Loucy (cell line): ENCODE data around the gene SYT2.

Source experiments
- H2AFZ ChIP-seq: fragments of 200-600 bp; sonication (generic); 2 replicates; pipeline ENCODE4 v1.6.0; 2016; ENCODE audit warnings: antibody characterized with exemption, mild to moderate bottlenecking, low read length, moderate library complexity
- H3F3A ChIP-seq: fragments of 200-600 bp; 2 replicates; pipeline ENCODE4 v1.6.0; 2016; ENCODE audit warnings: antibody characterized with exemption, low read depth, mild to moderate bottlenecking
- H3K27me3 ChIP-seq: fragments of 200-600 bp; sonication (generic); 2 replicates; pipeline ENCODE4 v1.6.1; 2014; ENCODE audit warnings: low read length, mild to moderate bottlenecking; ENCODE audit not compliant: insufficient read depth, poor library complexity, severe bottlenecking
- H3K36me3 ChIP-seq: fragments of 200-600 bp; sonication (generic); 2 replicates; pipeline ENCODE4 v1.6.1; 2016; ENCODE audit warnings: low read length; ENCODE audit not compliant: insufficient read depth
- H3K4me1 ChIP-seq: fragments of 200-600 bp; sonication (generic); 2 replicates; pipeline ENCODE4 v1.5.1; 2014; ENCODE audit warnings: low read length, mild to moderate bottlenecking; ENCODE audit not compliant: insufficient read depth, poor library complexity, severe bottlenecking
- H3K4me2 ChIP-seq: fragments of 200-600 bp; sonication (generic); 2 replicates; pipeline ENCODE4 v1.6.0; 2014; ENCODE audit warnings: antibody characterized with exemption, low read length, low read depth, mild to moderate bottlenecking; ENCODE audit not compliant: poor library complexity, severe bottlenecking
- H3K4me3 ChIP-seq: fragments of 200-600 bp; sonication (generic); 2 replicates; pipeline ENCODE4 v1.5.1; 2014; ENCODE audit warnings: low read length, mild to moderate bottlenecking, mixed read lengths; ENCODE audit not compliant: poor library complexity, severe bottlenecking
- H3K79me2 ChIP-seq: fragments of 200-600 bp; sonication (generic); 2 replicates; pipeline ENCODE4 v1.6.1; 2014; ENCODE audit warnings: low read length; ENCODE audit not compliant: insufficient read depth
- H3K9ac ChIP-seq: fragments of 200-600 bp; sonication (generic); 2 replicates; pipeline ENCODE4 v1.6.0; 2014; ENCODE audit warnings: mild to moderate bottlenecking, low read depth, low read length, moderate library complexity; ENCODE audit not compliant: poor library complexity, severe bottlenecking
- H3K9me2 ChIP-seq: fragments of 200-600 bp; sonication (generic); replicated peaks from 2 replicates; pipeline ENCODE4 v1.6.1; 2016; ENCODE audit warnings: low read depth, low read length, mixed read lengths
- H3K9me3 ChIP-seq: fragments of 200-600 bp; sonication (generic); 2 replicates; pipeline ENCODE4 v1.6.1; 2014; ENCODE audit warnings: mild to moderate bottlenecking, antibody characterized with exemption, low read length, low read depth; ENCODE audit not compliant: insufficient read depth
- H4K20me1 ChIP-seq: fragments of 200-600 bp; sonication (generic); 2 replicates; pipeline ENCODE4 v1.6.0; 2014; ENCODE audit warnings: antibody characterized with exemption, low read length, mild to moderate bottlenecking; ENCODE audit not compliant: insufficient read depth, poor library complexity, severe bottlenecking
- EZH2phosphoT487 ChIP-seq: fragments of 200-600 bp; IDR thresholded peaks from 2 replicates; pipeline ENCODE4 v1.6.1; 2018; ENCODE audit warnings: antibody characterized with exemption, mild to moderate bottlenecking, moderate library complexity, borderline replicate concordance
- TF ChIP-seq, protein P1 (sequence below): fragments of 200-600 bp; sonication (generic); conservative IDR thresholded peaks from 2 replicates; pipeline ENCODE4 v1.5.1; 2014; ENCODE audit warnings: mild to moderate bottlenecking, antibody characterized with exemption, low read length

SYT2 gene

DNA sequence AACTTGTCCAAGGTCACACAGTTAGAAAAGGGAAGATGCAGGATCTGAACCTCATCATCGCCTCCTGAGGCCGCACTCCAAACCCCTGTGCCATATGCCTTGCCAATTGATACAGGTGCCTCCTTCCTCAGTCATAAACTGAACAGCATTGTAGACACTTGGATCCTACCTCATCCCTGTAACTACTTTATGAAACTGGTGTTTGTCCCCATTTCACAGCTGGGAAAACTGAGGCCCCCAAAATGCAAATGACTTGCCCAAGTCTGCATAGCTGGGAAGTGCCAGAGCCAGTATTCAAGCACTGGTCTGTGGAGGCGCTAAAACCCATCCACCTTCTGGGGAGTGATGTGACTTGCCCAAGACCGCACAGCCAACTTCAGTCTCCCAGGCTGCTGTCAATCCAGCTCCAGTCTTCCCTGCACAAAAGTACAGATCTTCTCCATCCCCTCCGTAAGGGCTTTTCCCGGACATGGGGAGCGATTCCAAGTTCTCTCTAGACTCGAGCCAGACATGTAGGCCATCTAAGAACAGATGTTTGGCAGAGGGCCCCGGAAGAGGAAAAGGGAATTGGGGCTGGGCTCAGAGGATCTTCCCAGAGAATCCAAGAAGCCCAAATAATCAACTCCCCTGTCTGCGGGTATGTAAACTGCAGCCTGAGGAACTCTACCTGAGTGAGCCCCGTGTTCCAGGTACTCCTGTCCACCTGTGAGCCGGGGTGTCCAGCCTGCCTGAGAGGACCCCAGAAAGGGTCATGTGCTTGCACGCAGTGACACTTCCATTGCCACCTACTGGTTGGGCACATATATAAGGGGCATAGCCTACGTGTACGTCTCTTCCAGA lies 60.5 kb downstream of the SYT2 start:
- Histone ChIP-seq H3K4me3 (no peak overlapping the region), H4K20me1 (no peaks in the 10 kb centered on the region), H3K79me2 (no peaks in the 10 kb centered on the region), H2AFZ (no peak overlapping the region), H3K4me1 (no peaks in the 10 kb centered on the region), H3F3A (no peaks in the 10 kb centered on the region), H3K9me3 (no peaks in the 10 kb centered on the region), H3K4me2 (no peak overlapping the region), H3K36me3 (no peaks in the 10 kb centered on the region), H3K9ac (no peak overlapping the region), H3K27me3 (no peaks in the 10 kb centered on the region), H3K9me2 (no peaks in the 10 kb centered on the region)
- TF ChIP-seq, protein P1, sequence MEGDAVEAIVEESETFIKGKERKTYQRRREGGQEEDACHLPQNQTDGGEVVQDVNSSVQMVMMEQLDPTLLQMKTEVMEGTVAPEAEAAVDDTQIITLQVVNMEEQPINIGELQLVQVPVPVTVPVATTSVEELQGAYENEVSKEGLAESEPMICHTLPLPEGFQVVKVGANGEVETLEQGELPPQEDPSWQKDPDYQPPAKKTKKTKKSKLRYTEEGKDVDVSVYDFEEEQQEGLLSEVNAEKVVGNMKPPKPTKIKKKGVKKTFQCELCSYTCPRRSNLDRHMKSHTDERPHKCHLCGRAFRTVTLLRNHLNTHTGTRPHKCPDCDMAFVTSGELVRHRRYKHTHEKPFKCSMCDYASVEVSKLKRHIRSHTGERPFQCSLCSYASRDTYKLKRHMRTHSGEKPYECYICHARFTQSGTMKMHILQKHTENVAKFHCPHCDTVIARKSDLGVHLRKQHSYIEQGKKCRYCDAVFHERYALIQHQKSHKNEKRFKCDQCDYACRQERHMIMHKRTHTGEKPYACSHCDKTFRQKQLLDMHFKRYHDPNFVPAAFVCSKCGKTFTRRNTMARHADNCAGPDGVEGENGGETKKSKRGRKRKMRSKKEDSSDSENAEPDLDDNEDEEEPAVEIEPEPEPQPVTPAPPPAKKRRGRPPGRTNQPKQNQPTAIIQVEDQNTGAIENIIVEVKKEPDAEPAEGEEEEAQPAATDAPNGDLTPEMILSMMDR = no peak
- TF ChIP-seq EZH2phosphoT487 = no peak

DNA sequence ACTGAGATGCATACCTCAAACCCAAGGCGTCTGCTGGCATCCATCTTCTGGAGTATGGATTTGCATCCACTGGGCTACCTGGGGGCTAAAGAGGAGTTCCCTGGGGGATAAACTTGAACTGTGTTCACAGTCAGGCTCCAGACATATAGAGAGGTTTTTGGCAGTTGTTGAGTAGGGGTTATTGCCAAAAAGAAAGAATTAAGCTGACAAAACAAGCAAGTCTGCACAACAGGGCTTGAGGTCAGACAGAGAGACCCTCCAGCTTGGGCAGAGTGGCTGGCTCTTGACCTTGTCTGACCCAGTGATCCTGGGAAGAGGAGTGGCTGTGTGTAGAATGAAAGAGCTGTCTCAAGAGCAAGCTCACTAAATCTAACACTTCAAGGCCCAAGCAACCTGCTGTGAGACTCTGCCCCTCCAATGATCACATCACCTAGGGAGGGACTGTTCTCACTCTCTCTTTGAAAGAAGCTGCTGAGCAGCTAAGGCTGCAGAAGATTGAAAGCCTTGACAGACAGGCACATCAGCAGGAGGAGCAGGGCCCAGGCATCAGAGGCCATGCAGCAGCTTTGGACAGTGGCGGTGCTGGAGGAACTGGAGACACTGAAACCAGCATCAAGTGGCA lies 61.5 kb downstream of the SYT2 start:
- Histone ChIP-seq H3K4me1 (no peaks in the 10 kb centered on the region), H3K79me2 (no peaks in the 10 kb centered on the region), H3K4me3 (no peak overlapping the region), H3F3A (no peaks in the 10 kb centered on the region), H3K4me2 (no peak overlapping the region), H3K36me3 (no peaks in the 10 kb centered on the region), H2AFZ (no peak overlapping the region), H4K20me1 (no peaks in the 10 kb centered on the region), H3K27me3 (no peaks in the 10 kb centered on the region), H3K9me2 (no peaks in the 10 kb centered on the region), H3K9me3 (no peaks in the 10 kb centered on the region), H3K9ac (no peak overlapping the region)
- TF ChIP-seq, protein P1 = no peak
- TF ChIP-seq EZH2phosphoT487 = no peak

DNA sequence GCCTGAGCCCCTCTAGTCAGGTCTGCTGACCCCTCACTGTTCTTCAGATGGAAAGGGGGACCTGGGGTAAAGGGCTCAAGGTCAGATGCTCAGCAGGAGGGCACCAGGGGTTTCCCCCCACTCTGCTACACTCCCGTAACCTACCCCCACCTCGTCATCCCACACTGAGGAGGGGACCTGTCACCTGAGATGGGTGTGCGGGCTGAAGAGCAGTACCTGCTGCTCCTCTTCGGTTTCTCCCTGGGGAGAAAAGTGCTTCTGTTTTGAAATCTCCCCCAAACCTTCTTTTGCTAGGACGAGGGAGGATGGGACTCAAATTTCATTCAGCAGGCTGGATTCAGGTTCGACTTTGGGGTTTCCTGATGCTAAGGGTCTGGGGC lies 65.2 kb downstream of the SYT2 start:
- H3K27me3 ChIP-seq = no peaks in the 10 kb centered on the region
- H3K36me3 ChIP-seq = no peaks in the 10 kb centered on the region
- no peak overlapping the region for H3K9ac ChIP-seq
- TF ChIP-seq, protein P1 = no peak
- TF ChIP-seq EZH2phosphoT487 = no peak
- no peaks in the 10 kb centered on the region for H3K9me2 ChIP-seq
- H3F3A ChIP-seq = no peaks in the 10 kb centered on the region
- H4K20me1 ChIP-seq = no peaks in the 10 kb centered on the region
- no peaks in the 10 kb centered on the region for H3K79me2 ChIP-seq
- no peak overlapping the region for H3K4me3 ChIP-seq
- H3K9me3 ChIP-seq = no peaks in the 10 kb centered on the region
- H3K4me1 ChIP-seq = no peaks in the 10 kb centered on the region
- no peak overlapping the region for H3K4me2 ChIP-seq
- H2AFZ ChIP-seq = no peak overlapping the region
